GM18873 (cell line): ENCODE data around the gene IL1RAPL1.
"Not testable (repeated sequence)": the region's sequence is repeated elsewhere in the genome, so short reads cannot be mapped to it uniquely, and the experiment has no call there.

Source experiments
- ATAC-seq: cut with Tn5 transposase; IDR thresholded peaks from one replicate; pipeline ENCODE4 v1.9.1; 2021; ENCODE audit warnings: mild to moderate bottlenecking, moderate library complexity, moderate number of reproducible peaks; ENCODE audit not compliant: unreplicated experiment, low FRiP score

The IL1RAPL1 gene

GRCh38 chrX:29229802-29230201, 642.6 kb downstream of the IL1RAPL1 start:
- ATAC-seq = no peak

- ATAC-seq = no peak
These were observed 644.6 kb downstream of the IL1RAPL1 start for GRCh38 chrX:29231800-29232199.

- ATAC-seq = no peak
These were observed 646.4 kb downstream of the IL1RAPL1 start for GRCh38 chrX:29233592-29234183.

- no peak for ATAC-seq
These were observed 650.7 kb downstream of the IL1RAPL1 start for GRCh38 chrX:29237972-29238371.

- no peak for ATAC-seq
These were observed 654.6 kb downstream of the IL1RAPL1 start for GRCh38 chrX:29241809-29242208.

GRCh38 chrX:29242856-29243255, 655.6 kb downstream of the IL1RAPL1 start:
- ATAC-seq = no peak

- ATAC-seq = no peak
These were observed 656.7 kb downstream of the IL1RAPL1 start for GRCh38 chrX:29243942-29244341.

GRCh38 chrX:29254515-29254914, 667.3 kb downstream of the IL1RAPL1 start:
- no peak for ATAC-seq

- no peak for ATAC-seq
These were observed 670.3 kb downstream of the IL1RAPL1 start for GRCh38 chrX:29257521-29257920.

- ATAC-seq = no peak
These were observed 682.1 kb downstream of the IL1RAPL1 start for GRCh38 chrX:29269390-29269789.

GRCh38 chrX:29274517-29274916, 687.3 kb downstream of the IL1RAPL1 start:
- ATAC-seq = no peak

GRCh38 chrX:29275928-29276327, 688.7 kb downstream of the IL1RAPL1 start:
- no peak for ATAC-seq

- ATAC-seq = no peak
These were observed 694.0 kb downstream of the IL1RAPL1 start for GRCh38 chrX:29281078-29281742.

- ATAC-seq = no peak
These were observed 698.4 kb downstream of the IL1RAPL1 start for GRCh38 chrX:29285664-29286063.

- no peak for ATAC-seq
These were observed 708.9 kb downstream of the IL1RAPL1 start for GRCh38 chrX:29295987-29296680.

- no peak for ATAC-seq
These were observed 710.0 kb downstream of the IL1RAPL1 start for GRCh38 chrX:29297171-29297800.

- no peak for ATAC-seq
These were observed 712.4 kb downstream of the IL1RAPL1 start for GRCh38 chrX:29299684-29300083.

GRCh38 chrX:29308726-29309125, 721.5 kb downstream of the IL1RAPL1 start:
- ATAC-seq = no peak

GRCh38 chrX:29315931-29316330, 728.7 kb downstream of the IL1RAPL1 start:
- no peak for ATAC-seq

GRCh38 chrX:29318012-29318411, 730.8 kb downstream of the IL1RAPL1 start:
- ATAC-seq = no peak

- not testable (repeated sequence) for ATAC-seq
These were observed 745.2 kb downstream of the IL1RAPL1 start for GRCh38 chrX:29332429-29332828.
